Measurements from ENCODE around the gene SIGLECL1. TPM values are rescaled to one million over a fixed set of nuclear protein-coding genes. Genes with fewer than 3 reads are reported as not detected.

The SIGLECL1 gene
- total RNA-seq, 1 donor from 2014 or later = not detected

DNA sequence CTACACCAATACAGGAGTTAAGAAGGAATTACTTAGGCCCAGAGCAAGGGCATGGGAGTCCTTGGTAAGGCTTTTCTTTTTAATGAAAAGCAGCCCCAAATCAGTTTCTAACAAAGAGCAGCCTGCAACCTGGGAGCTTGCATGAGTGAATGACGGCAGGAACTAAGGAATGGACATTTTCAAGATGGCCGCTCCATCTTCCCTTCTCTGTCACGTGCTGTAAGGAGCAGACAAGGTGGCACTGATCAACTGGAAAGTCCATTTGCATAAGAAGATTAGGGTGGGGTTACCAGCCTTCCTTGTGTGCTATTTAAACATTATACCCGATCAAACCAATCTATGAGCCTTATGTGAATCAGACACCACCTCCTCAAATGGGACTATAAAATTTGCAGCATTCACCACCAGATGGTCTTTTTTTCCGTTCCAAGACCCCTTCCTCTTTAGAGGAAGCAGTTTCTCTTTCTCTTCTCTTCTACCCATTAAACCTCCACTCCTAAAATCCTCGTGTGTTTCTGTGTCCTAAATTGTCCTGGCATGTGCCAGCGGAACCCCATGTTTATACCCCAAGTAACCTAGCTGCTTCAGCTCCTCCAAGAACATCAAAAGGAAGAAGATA, 2.8 kb upstream of the SIGLECL1 start:
- ATAC-seq (no peak), DNase-seq (ENCODE audit: missing footprints) (no peak)
- intact Hi-C loops (cut with DNase I) = no loop called here

DNA sequence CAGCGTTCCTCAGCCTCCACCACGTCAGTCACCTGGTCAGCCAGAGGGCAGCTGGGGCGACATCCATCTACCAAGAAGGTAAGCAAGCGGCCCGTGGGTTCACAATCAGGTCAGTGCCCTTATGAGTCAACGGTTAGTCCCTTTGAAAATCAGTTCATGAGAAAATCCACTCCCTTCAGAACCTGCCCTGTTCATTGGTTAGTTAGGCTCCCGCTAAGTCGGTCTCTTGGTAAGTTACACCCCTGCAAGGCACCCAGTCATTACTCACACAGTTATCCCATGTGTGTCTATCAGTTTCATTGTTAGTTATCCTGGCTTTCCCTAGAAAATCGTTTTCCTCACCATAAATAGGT, 564 bp downstream of the SIGLECL1 start:
- DNase-seq (ENCODE audit: missing footprints) (no peak), ATAC-seq (no peak)
- intact Hi-C loops (cut with DNase I) = no loop called here

- ATAC-seq = no peak
- intact Hi-C loops (cut with DNase I) = no loop called here
- no peak for DNase-seq (ENCODE audit: missing footprints)
Measured at GRCh38 chr19:51252306-51253079, 1.6 kb downstream of the SIGLECL1 start.

- no peak for ATAC-seq
- intact Hi-C loops (cut with DNase I) = no loop called here
Measured at GRCh38 chr19:51253088-51253806, 2.4 kb downstream of the SIGLECL1 start.

GRCh38 chr19:51256155-51256625, 5.3 kb downstream of the SIGLECL1 start:
- DNase-seq (ENCODE audit: missing footprints) = no peak
- intact Hi-C loops (cut with DNase I) = no loop called here
- ATAC-seq = no peak

More at GRCh38 chr19:51253088-51253806, 2.4 kb downstream of the SIGLECL1 start:
- DNase-seq (ENCODE audit: missing footprints) = no peak

- ATAC-seq (no peak), DNase-seq (ENCODE audit: missing footprints) (no peak)
- intact Hi-C loops (cut with DNase I) = no loop called here
Measured at GRCh38 chr19:51257471-51257870, 6.6 kb downstream of the SIGLECL1 start.

- no peak for ATAC-seq
- no peak for DNase-seq (ENCODE audit: missing footprints)
- intact Hi-C loops (cut with DNase I) = no loop called here
Measured at GRCh38 chr19:51258165-51259160, 7.6 kb downstream of the SIGLECL1 start.

GRCh38 chr19:51259348-51260245, 8.7 kb downstream of the SIGLECL1 start:
- DNase-seq (ENCODE audit: missing footprints) = no peak
- no peak for ATAC-seq
- intact Hi-C loops (cut with DNase I) = no loop called here

DNA sequence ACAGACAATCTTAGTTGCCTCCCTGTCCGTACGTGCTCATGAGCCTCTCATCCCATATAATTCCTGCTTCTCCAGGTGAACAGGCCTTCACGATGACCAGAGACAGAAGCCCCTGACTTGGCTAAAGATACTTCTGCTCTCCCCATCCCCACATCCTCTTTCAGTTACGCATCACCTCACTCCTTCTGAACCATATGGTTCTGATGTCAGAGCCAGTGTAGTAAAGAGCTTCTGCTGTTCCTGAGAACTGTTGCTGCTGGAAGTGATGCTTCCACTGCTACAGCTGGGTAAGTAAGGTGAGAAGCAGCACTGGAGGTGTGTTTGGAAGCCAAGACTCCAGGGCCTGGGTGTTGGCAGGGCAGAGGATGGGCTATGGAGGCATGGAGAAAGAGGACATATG, 12.9 kb downstream of the SIGLECL1 start:
- intact Hi-C loops (cut with DNase I) = no loop called here
- DNase-seq (ENCODE audit: missing footprints) = no peak
- ATAC-seq = no peak

- ATAC-seq (peak; percentile 13), DNase-seq (ENCODE audit: missing footprints) (no peak)
- intact Hi-C loops (cut with DNase I) = no loop called here
Measured at GRCh38 chr19:51271067-51271466, 20.2 kb downstream of the SIGLECL1 start.

DNA sequence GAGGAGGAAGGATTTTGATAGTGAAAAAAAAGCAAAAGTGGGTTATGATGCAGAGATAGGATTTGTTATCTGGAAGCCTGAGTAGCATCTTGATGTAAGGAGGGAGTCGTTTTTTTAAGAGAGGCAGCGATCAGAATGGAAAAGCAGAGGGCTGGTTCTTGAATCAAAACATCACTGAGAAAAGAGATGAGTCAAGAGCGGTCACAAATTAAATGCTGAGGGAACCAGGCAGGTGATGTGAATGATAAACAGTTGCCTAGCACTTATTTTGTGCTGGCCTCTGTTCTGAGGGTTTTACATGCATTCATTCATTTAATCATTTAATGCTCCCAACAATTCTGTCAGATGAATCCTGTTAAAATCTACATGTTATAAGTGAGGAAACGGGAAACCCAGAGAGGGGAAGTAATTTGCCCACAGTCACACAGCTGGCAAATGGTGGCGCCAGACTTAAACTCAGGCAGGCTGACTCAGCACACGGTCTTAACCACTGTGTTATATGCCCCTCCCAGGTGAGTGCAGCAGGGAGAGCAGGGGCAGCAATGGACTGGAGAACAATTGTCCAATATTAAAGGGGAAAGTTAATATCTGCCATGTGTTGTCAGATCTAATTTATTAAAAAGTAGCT, 21.4 kb downstream of the SIGLECL1 start:
- DNase-seq (ENCODE audit: missing footprints) = no peak
- no peak for ATAC-seq
- intact Hi-C loops (cut with DNase I) = no loop called here

GRCh38 chr19:51274049-51274770, 23.3 kb downstream of the SIGLECL1 start:
- DNase-seq (ENCODE audit: missing footprints) (no peak), ATAC-seq (no peak)
- intact Hi-C loops (cut with DNase I) = no loop called here

DNA sequence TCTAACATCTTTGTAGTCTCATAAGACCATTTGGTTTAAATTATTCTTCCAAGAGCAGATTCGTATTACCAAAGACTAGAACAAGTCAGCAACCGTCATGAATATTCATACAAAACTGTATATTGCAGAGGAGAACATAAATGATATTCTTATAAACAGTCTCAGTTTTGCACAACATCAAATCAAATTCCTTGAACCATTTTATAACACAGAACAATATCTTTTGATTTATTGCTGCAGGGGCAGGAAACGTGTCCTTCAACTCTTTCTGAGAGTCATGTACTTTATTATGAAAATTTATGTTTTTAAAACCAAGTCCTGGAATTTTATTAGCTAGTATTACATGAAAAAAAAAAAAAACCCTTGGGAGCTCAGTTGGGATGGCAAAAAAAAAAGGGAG, 26.2 kb downstream of the SIGLECL1 start:
- intact Hi-C loops (cut with DNase I) = no loop called here
- ATAC-seq (no peak), DNase-seq (ENCODE audit: missing footprints) (no peak)

DNA sequence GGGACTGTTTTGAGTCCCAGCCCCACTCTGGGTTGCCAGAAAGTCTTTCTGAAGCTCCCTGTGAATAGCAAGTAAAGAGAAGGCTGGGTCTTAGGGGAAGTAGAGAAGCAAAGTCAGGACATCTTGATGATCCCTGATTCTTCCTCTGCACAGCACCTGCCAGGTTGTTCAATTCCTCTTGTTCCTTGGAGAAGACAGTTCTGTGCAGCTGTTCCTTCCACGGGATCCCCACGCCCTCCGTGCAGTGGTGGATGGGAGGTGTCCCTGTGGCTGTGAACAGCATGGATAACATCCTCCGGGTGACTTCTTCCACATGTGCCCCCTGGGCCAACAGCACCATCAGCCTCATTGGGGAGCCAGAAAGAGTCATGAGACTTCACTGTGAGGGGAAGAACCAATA, 31.5 kb downstream of the SIGLECL1 start:
- intact Hi-C loops (cut with DNase I) = no loop called here
- DNase-seq (ENCODE audit: missing footprints) (no peak), ATAC-seq (no peak)

GRCh38 chr19:51285682-51286081, 34.8 kb downstream of the SIGLECL1 start:
- no peak for ATAC-seq
- intact Hi-C loops (cut with DNase I) = no loop called here
- no peak for DNase-seq (ENCODE audit: missing footprints)

GRCh38 chr19:51289635-51290034, 38.8 kb downstream of the SIGLECL1 start:
- intact Hi-C loops (cut with DNase I) = no loop called here
- DNase-seq (ENCODE audit: missing footprints) (no peak), ATAC-seq (no peak)

DNA sequence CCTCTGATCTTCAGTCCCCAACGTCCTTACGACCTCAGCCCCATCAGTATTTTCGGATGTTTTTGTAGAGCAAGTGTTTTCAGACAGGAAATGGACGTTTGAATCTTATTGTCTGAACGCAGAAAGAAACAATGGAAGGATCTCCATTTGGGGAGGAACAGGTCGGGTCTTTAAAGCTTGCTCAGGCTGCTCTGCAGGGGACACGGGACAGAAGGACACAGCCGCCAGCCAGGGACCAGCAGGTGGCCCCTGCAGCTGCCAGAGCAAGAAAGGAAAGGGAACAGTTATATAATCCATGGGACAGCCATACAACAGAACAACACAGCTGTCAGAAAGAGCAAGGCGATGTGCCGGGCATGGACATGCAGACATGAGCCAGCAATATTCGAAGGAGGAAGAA, 42.1 kb downstream of the SIGLECL1 start:
- DNase-seq (ENCODE audit: missing footprints) (no peak), ATAC-seq (peak; percentile 80)
- intact Hi-C loops (cut with DNase I) = no loop called here

Data from Right ventricle myocardium inferior (tissue), 1 donor.